ENCODE results near the gene UBASH3B.

The UBASH3B gene

DNA sequence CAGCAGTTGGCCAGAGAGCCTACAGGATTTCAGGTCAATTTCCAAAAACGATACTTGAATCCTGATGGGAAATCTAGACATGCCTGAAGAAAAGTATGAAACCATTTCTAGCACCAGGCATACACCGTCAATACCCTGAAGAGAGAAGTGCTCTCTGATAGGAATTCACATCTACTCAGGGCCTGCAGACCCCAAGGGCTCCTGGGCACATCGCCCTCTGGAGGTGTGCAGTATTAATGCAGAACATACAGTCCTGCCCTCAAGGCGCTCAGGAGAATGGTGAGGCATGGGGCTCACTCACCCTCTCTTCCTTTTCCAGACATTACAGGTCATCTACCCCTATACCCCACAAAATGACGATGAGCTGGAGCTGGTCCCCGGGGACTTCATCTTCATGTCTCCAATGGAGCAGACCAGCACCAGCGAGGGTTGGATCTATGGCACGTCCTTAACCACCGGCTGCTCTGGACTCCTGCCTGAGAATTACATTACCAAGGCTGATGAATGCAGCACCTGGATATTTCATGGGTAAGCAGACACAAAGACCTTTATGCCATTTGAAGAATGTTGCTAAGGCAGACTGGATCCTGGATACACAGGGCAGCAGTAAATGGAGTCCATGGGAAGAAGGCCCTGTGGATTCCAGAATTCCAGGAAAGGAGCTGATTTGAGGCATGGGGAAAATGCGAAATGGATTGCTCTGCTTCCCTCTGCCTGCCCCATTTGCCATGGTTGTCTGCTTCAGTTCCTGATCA is 133.4 kb downstream of the UBASH3B start:
- TF ChIP-seq TAF1 (IDR thresholded peaks at IDR 0.05; ENCODE audit: borderline replicate concordance, insufficient read depth, low read length) (no peak), POLR2AphosphoS5 (IDR thresholded peaks at IDR 0.05; ENCODE audit: low read depth, low read length) (no peak), SIN3A (IDR thresholded peaks at IDR 0.05; ENCODE audit: borderline replicate concordance, insufficient read depth, low read length) (no peak), FOXP2 (optimal IDR thresholded peaks at IDR 0.05; ENCODE audit: borderline replicate concordance, extremely low read depth, extremely low read length, insufficient read depth) (no peak)
- TF ChIP-seq, protein P1, sequence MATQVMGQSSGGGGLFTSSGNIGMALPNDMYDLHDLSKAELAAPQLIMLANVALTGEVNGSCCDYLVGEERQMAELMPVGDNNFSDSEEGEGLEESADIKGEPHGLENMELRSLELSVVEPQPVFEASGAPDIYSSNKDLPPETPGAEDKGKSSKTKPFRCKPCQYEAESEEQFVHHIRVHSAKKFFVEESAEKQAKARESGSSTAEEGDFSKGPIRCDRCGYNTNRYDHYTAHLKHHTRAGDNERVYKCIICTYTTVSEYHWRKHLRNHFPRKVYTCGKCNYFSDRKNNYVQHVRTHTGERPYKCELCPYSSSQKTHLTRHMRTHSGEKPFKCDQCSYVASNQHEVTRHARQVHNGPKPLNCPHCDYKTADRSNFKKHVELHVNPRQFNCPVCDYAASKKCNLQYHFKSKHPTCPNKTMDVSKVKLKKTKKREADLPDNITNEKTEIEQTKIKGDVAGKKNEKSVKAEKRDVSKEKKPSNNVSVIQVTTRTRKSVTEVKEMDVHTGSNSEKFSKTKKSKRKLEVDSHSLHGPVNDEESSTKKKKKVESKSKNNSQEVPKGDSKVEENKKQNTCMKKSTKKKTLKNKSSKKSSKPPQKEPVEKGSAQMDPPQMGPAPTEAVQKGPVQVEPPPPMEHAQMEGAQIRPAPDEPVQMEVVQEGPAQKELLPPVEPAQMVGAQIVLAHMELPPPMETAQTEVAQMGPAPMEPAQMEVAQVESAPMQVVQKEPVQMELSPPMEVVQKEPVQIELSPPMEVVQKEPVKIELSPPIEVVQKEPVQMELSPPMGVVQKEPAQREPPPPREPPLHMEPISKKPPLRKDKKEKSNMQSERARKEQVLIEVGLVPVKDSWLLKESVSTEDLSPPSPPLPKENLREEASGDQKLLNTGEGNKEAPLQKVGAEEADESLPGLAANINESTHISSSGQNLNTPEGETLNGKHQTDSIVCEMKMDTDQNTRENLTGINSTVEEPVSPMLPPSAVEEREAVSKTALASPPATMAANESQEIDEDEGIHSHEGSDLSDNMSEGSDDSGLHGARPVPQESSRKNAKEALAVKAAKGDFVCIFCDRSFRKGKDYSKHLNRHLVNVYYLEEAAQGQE (IDR thresholded peaks at IDR 0.05; ENCODE audit: insufficient read depth in 1 of 2, low read depth in 2 of 2, low read length in 2 of 2) = no peak

DNA sequence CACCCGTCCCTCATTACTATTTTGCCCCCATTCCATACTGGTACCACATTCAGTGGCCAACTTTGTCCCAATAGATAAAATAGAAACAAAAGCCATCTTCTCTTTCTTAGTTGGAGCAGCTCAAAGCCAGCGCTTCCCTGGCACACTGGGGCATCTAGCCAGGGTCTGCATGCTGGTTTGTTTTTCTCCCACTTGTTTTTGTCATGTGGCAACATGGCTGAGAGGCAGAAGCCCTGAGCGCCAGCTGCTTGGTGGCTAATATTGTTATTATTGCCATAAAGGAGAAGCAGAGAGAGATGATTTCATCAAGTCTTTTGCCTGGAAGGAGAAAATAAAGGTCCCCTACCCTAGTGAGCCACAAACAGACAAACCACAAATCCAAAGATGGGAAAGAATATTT is 134.4 kb downstream of the UBASH3B start:
- no peak for TF ChIP-seq FOXP2 (optimal IDR thresholded peaks at IDR 0.05; ENCODE audit: borderline replicate concordance, extremely low read depth, extremely low read length, insufficient read depth)
- no peak for TF ChIP-seq POLR2AphosphoS5 (IDR thresholded peaks at IDR 0.05; ENCODE audit: low read depth, low read length)
- TF ChIP-seq, protein P1 (IDR thresholded peaks at IDR 0.05; ENCODE audit: insufficient read depth in 1 of 2, low read depth in 2 of 2, low read length in 2 of 2) = no peak
- no peak for TF ChIP-seq TAF1 (IDR thresholded peaks at IDR 0.05; ENCODE audit: borderline replicate concordance, insufficient read depth, low read length)
- TF ChIP-seq SIN3A (IDR thresholded peaks at IDR 0.05; ENCODE audit: borderline replicate concordance, insufficient read depth, low read length) = no peak

DNA sequence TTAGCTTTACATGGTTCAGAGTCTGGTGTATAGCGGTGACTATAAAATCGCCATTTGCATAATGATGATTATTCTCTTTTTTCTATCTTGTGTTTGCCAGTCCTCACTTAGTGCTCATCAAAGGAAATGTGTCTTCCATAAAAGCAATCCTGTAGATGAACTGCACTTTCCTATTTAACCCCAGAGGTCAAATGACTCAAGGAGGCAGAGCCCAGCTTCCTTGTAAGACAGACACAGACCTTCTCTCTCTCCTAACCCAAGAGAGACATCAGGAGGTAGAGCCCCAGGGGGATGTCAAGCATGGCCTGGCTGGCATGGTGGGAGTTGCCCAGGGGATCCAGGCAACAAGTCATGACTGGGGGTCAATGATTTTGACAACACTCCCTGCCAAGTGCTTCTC is 135.9 kb downstream of the UBASH3B start:
- TF ChIP-seq TAF1 (IDR thresholded peaks at IDR 0.05; ENCODE audit: borderline replicate concordance, insufficient read depth, low read length) (no peak), FOXP2 (optimal IDR thresholded peaks at IDR 0.05; ENCODE audit: borderline replicate concordance, extremely low read depth, extremely low read length, insufficient read depth) (no peak), SIN3A (IDR thresholded peaks at IDR 0.05; ENCODE audit: borderline replicate concordance, insufficient read depth, low read length) (no peak), POLR2AphosphoS5 (IDR thresholded peaks at IDR 0.05; ENCODE audit: low read depth, low read length) (no peak)
- TF ChIP-seq, protein P1 (IDR thresholded peaks at IDR 0.05; ENCODE audit: insufficient read depth in 1 of 2, low read depth in 2 of 2, low read length in 2 of 2) = no peak

DNA sequence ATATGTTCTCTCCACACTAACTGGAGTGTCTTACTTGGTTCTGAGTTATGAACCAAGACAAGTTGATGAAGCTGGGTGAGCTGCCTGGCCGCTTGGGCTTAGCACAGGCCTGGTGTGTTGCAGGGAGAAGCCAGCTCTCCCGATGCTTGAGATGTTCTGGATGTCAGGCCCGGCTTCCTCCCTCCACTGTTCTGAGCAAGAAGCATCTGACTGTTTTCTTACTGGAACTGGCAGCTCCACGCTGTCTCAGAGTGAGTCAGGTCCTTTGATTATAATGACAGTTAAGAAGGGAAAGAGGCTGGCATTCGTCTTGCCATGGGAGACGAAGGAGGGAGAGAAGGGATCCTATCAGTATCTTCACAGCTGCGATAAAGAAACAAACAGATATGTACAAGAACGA is 136.3 kb downstream of the UBASH3B start:
- no peak for TF ChIP-seq SIN3A (IDR thresholded peaks at IDR 0.05; ENCODE audit: borderline replicate concordance, insufficient read depth, low read length)
- TF ChIP-seq FOXP2 (optimal IDR thresholded peaks at IDR 0.05; ENCODE audit: borderline replicate concordance, extremely low read depth, extremely low read length, insufficient read depth) = no peak
- no peak for TF ChIP-seq POLR2AphosphoS5 (IDR thresholded peaks at IDR 0.05; ENCODE audit: low read depth, low read length)
- TF ChIP-seq TAF1 (IDR thresholded peaks at IDR 0.05; ENCODE audit: borderline replicate concordance, insufficient read depth, low read length) = no peak
- TF ChIP-seq, protein P1 (IDR thresholded peaks at IDR 0.05; ENCODE audit: insufficient read depth in 1 of 2, low read depth in 2 of 2, low read length in 2 of 2) = no peak

Data from PFSK-1 (cell line).